Esophagus muscularis mucosa (tissue), 4 donors: ENCODE results near the gene PLPPR1. TPM values are rescaled to one million over a fixed set of nuclear protein-coding genes. Genes with fewer than 3 reads are reported as not detected.

Source experiments
- DNase-seq: peaks from one replicate; pipeline ENCODE4 v3.0.0-alpha.2; 2017; ENCODE audit errors: extremely low spot score
- H3K27ac ChIP-seq, 4 donors: fragments of 200-600 bp; sonication (generic); replicated peaks in 1 of 4; 1 replicate in 3 of 4; 2 replicates in 1 of 4; pipeline ENCODE4 v1.5.1; 2016 to 2019; ENCODE audit warnings: mild to moderate bottlenecking in 1 of 4
- H3K27me3 ChIP-seq, 4 donors: fragments of 200-600 bp; sonication (generic); one replicate each; pipeline versions ENCODE4 v1.5.1 to v1.6.0; 2016 to 2019
- H3K36me3 ChIP-seq, 4 donors: fragments of 200-600 bp; sonication (generic); one replicate each; pipeline ENCODE4 v1.5.1; 2016 to 2019
- H3K4me1 ChIP-seq, 4 donors: fragments of 200-600 bp; sonication (generic); one replicate each; pipeline ENCODE4 v1.5.1; 2016 to 2019
- H3K4me3 ChIP-seq, 4 donors: fragments of 200-600 bp; sonication (generic); 1 replicate in 2 of 4; 2 replicates in 2 of 4; pipeline ENCODE4 v1.5.1; 2016 to 2019; ENCODE audit warnings: mild to moderate bottlenecking in 4 of 4, moderate library complexity in 1 of 4
- H3K9me3 ChIP-seq, 4 donors: fragments of 200-600 bp; sonication (generic); 1 replicate in 3 of 4; 2 replicates in 1 of 4; pipeline ENCODE4 v1.5.1; 2016 to 2019
- EP300 ChIP-seq: sonication (generic); formaldehyde crosslinking; IDR thresholded peaks from one replicate; pipeline ENCODE4 v1.6.1; 2017; ENCODE audit warnings: antibody characterized with exemption
- POLR2A ChIP-seq: fragments of 450-650 bp; IDR thresholded peaks from one replicate; pipeline ENCODE4 v1.6.1; 2017; ENCODE audit warnings: antibody characterized with exemption, moderate library complexity, mild to moderate bottlenecking, low read depth
- POLR2AphosphoS5 ChIP-seq, 2 donors: sonication (generic); formaldehyde crosslinking; IDR thresholded peaks; one replicate each; pipeline ENCODE4 v1.6.1; 2017; ENCODE audit warnings: antibody characterized with exemption in 2 of 2
- WGBS: methylation state at CpG from one replicate; pipeline ENCODE4 v1.1.5; 2018; 5-methylcytosine and 5-hydroxymethylcytosine counted together
- intact Hi-C: fragments of 100-400 bp; cut with DNase I; formaldehyde crosslinking; loops from one replicate; pipeline ENCODE4 v1.15.1; 2023
- total RNA-seq, 4 donors: library from RNA; depleted of rRNA; stranded (reverse); fragments of >200 nt; gene quantifications; one replicate each; pipeline versions ENCODE4 v1.1.0 to v1.2.1, GENCODE V29; 2016
- TF ChIP-seq, protein P1 (sequence below), 3 experiments: fragments of 200-600 bp in 2 of 3; fragments of 450-650 bp in 1 of 3; sonication (generic) in 2 of 3; IDR thresholded peaks; one replicate each; pipeline ENCODE4 v1.5.1; 2017 to 2019; ENCODE audit warnings: antibody characterized with exemption in 3 of 3, mild to moderate bottlenecking in 2 of 3, moderate library complexity in 1 of 3

The PLPPR1 gene
- total RNA-seq, 4 donors from 2014 or later: 0.19 to 0.99 (median 0.29) TPM; not detected in 1

DNA sequence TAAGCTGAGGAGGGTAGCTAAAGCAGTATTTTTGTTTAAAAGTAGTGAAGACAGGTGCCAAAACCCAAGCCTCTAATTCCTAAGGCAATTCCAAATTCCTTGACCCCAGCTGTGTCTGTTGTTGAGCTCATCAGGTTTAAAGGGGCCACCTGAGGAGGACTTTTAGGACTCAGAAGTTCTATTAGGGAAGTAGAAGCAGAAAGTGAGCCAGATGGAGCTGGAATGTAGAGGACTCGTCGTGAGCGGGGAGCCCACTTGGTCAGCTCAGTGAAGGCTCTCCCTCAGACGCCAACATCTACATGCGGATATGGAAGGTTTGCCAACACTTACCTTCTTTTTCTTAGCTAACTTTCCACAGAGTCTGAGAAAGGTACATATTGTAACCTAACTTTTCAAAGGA lies 102.8 kb downstream of the PLPPR1 start:
- H3K9me3 ChIP-seq: no peaks in the 10 kb centered on the region
- H3K4me1 ChIP-seq: no peaks in the 10 kb centered on the region
- no peak overlapping the region for H3K4me3 ChIP-seq
- no peaks in the 10 kb centered on the region for H3K36me3 ChIP-seq
- WGBS: 76% methylated on average over 5 of the region's 5 CpGs
- TF ChIP-seq POLR2A (no peak), POLR2AphosphoS5 (IDR thresholded peaks at IDR 0.05) (no peak), EP300 (no peak)
- TF ChIP-seq, protein P1, sequence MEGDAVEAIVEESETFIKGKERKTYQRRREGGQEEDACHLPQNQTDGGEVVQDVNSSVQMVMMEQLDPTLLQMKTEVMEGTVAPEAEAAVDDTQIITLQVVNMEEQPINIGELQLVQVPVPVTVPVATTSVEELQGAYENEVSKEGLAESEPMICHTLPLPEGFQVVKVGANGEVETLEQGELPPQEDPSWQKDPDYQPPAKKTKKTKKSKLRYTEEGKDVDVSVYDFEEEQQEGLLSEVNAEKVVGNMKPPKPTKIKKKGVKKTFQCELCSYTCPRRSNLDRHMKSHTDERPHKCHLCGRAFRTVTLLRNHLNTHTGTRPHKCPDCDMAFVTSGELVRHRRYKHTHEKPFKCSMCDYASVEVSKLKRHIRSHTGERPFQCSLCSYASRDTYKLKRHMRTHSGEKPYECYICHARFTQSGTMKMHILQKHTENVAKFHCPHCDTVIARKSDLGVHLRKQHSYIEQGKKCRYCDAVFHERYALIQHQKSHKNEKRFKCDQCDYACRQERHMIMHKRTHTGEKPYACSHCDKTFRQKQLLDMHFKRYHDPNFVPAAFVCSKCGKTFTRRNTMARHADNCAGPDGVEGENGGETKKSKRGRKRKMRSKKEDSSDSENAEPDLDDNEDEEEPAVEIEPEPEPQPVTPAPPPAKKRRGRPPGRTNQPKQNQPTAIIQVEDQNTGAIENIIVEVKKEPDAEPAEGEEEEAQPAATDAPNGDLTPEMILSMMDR (IDR thresholded peaks at IDR 0.05): no peak
- no peak overlapping the region for H3K27ac ChIP-seq
- intact Hi-C loops: no loop called here
- no peaks in the 10 kb centered on the region for H3K27me3 ChIP-seq
- DNase-seq: no peak

DNA sequence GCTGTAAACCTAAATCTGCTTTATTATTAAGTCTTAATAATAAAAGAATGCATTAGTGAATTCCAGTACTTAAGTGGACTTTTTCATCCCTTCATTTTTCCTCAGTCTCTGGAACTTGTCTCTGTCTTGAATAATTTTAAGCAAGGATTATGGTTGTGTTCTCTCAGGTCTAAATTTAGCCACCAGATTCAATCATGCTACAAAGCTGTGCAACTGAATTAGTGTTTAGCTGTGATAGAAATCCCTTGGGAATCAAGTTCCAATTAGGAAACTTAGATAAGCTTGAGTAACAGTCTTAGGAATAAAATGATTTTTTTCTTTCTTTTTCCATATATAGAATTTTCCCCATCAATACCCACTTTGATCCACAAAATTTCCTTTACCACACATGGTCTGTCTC lies 104.3 kb downstream of the PLPPR1 start:
- H3K27ac ChIP-seq: no peak overlapping the region
- no peak for DNase-seq
- H3K36me3 ChIP-seq: no peaks in the 10 kb centered on the region
- TF ChIP-seq POLR2AphosphoS5 (IDR thresholded peaks at IDR 0.05) (no peak), POLR2A (no peak), EP300 (no peak)
- TF ChIP-seq, protein P1 (IDR thresholded peaks at IDR 0.05): no peak
- no peaks in the 10 kb centered on the region for H3K4me1 ChIP-seq
- intact Hi-C loops: no loop called here
- no peaks in the 10 kb centered on the region for H3K9me3 ChIP-seq
- no peak overlapping the region for H3K4me3 ChIP-seq
- peaks cover 0 to 3% (median 0%) of the 10 kb centered on the region in 4 donors for H3K27me3 ChIP-seq

DNA sequence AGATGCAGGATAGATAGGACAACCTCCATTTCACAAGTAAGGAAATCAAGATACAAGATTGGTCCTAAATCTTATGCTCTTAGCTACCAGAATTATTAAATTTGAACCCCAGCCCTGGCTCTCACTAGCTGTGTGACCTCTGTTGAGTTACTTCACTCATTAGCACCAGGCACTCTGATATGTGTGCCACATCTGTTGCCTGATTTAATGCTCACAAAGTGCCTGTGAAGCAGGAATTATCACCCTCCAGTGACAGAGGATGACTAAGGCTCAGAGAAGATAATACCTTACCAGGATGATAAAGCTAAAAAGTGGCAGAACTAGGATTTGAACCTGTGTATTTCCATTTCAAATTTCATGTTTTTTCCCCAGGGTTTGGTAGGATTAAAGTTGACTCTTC lies 110.0 kb downstream of the PLPPR1 start:
- Histone ChIP-seq H3K4me3 (no peak overlapping the region), H3K4me1 (no peaks in the 10 kb centered on the region), H3K27ac (no peak overlapping the region), H3K27me3 (peaks cover 0 to 3% (median 0%) of the 10 kb centered on the region in 4 donors), H3K9me3 (no peaks in the 10 kb centered on the region), H3K36me3 (no peaks in the 10 kb centered on the region)
- intact Hi-C loops: no loop called here
- TF ChIP-seq, protein P1 (IDR thresholded peaks at IDR 0.05): no peak
- TF ChIP-seq POLR2A: no peak
- DNase-seq: no peak

DNA sequence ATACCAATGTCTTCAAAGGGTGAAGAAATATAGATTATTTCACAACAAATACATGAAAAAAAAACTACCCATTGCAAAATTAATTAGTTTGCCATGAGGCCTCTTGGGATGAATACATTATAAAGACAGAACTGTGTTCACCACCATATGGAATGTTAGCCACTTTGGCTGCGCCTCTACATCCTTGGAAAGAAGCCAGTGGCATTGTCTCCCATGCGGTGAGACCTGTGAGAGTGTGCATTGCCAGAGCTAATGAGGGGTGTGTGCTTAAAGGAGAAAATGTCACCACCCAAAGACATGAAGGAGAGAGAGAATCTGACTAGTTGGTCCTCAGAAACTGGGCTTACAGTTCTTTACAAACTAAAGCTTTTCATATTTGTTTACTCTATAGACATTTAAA lies 110.6 kb downstream of the PLPPR1 start:
- Histone ChIP-seq H3K36me3 (no peaks in the 10 kb centered on the region), H3K4me1 (no peaks in the 10 kb centered on the region), H3K4me3 (no peak overlapping the region), H3K27ac (no peak overlapping the region), H3K27me3 (peaks cover 0 to 3% (median 0%) of the 10 kb centered on the region in 4 donors), H3K9me3 (no peaks in the 10 kb centered on the region)
- TF ChIP-seq EP300: no peak
- TF ChIP-seq POLR2AphosphoS5 (IDR thresholded peaks at IDR 0.05): no peak
- TF ChIP-seq POLR2A: no peak
- TF ChIP-seq, protein P1 (IDR thresholded peaks at IDR 0.05): no peak
- intact Hi-C loops: no loop called here
- 66% methylated on average over 2 of the region's 2 CpGs for WGBS
- no peak for DNase-seq

DNA sequence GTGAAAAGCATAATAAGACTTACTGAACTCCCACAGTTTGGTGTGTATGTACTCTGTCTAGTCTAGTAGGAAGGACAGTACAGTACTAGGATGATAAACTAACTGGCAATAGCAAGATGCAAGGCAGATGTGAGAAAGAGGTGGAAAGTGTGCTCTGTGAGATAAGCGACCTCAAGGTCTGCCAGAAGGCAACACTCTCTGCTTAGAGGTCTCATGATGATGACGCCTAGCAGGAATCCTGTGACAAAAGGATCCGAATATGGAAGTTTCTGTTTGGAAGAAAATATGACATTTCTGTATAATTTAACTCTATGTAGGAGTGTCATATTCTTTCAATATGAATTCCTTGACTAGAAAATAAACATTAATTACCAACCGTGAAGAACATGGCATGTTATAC lies 112.2 kb downstream of the PLPPR1 start:
- no peaks in the 10 kb centered on the region for H3K9me3 ChIP-seq
- H3K36me3 ChIP-seq: no peaks in the 10 kb centered on the region
- WGBS: 41% methylated on average over 4 of the region's 4 CpGs
- intact Hi-C loops: no loop called here
- H3K4me3 ChIP-seq: no peak overlapping the region
- H3K4me1 ChIP-seq: no peaks in the 10 kb centered on the region
- TF ChIP-seq POLR2A (no peak), POLR2AphosphoS5 (IDR thresholded peaks at IDR 0.05) (no peak), EP300 (no peak)
- TF ChIP-seq, protein P1 (IDR thresholded peaks at IDR 0.05): no peak
- H3K27me3 ChIP-seq: peaks cover 0 to 3% (median 0%) of the 10 kb centered on the region in 4 donors
- no peak overlapping the region for H3K27ac ChIP-seq
- DNase-seq: no peak
